Ascending aorta (tissue), 2 donors: ENCODE measurements around the gene TJAP1. TPM values are rescaled to one million over a fixed set of nuclear protein-coding genes. Genes with fewer than 3 reads are reported as not detected.

Source experiments
- DNase-seq, 2 donors: peaks; one replicate each; pipeline ENCODE4 v3.0.0-alpha.2; 2019; ENCODE audit warnings: low spot score in 2 of 2
- H3K27ac ChIP-seq, 2 donors: fragments of 200-600 bp; sonication (generic); one replicate each; pipeline ENCODE4 v1.5.1; 2016 to 2017; ENCODE audit warnings: mild to moderate bottlenecking in 1 of 2
- H3K27me3 ChIP-seq: fragments of 200-600 bp; sonication (generic); one replicate; pipeline ENCODE4 v1.5.1; 2017
- H3K36me3 ChIP-seq, 2 donors: fragments of 200-600 bp; sonication (generic); one replicate each; pipeline ENCODE4 v1.5.1; 2016
- H3K4me1 ChIP-seq, 2 donors: fragments of 200-600 bp; sonication (generic); one replicate each; pipeline ENCODE4 v1.5.1; 2016 to 2017; ENCODE audit warnings: mild to moderate bottlenecking in 1 of 2
- H3K4me3 ChIP-seq, 2 donors: fragments of 200-600 bp; sonication (generic); one replicate each; pipeline ENCODE4 v1.5.1; 2016 to 2017; ENCODE audit warnings: mild to moderate bottlenecking in 1 of 2
- H3K9me3 ChIP-seq, 2 donors: fragments of 200-600 bp; sonication (generic); one replicate each; pipeline ENCODE4 v1.5.1; 2016
- intact Hi-C: fragments of 100-400 bp; cut with DNase I; formaldehyde crosslinking; loops from one replicate; pipeline ENCODE4 v1.15.1; 2023
- total RNA-seq: library from RNA; depleted of rRNA; stranded (reverse); fragments of >200 nt; gene quantifications from one replicate; pipeline ENCODE4 v1.1.0, GENCODE V29; 2016
- TF ChIP-seq, protein P1 (sequence below), 3 experiments: fragments of 200-600 bp in 2 of 3; fragments of 450-650 bp in 1 of 3; sonication (generic) in 2 of 3; IDR thresholded peaks; one replicate each; pipeline ENCODE4 v1.5.1; 2016 to 2019; ENCODE audit warnings: antibody characterized with exemption in 3 of 3, mild to moderate bottlenecking in 1 of 3, moderate library complexity in 1 of 3

TJAP1 gene
- total RNA-seq, 1 donor from 2014 or later: 71.6 TPM

DNA sequence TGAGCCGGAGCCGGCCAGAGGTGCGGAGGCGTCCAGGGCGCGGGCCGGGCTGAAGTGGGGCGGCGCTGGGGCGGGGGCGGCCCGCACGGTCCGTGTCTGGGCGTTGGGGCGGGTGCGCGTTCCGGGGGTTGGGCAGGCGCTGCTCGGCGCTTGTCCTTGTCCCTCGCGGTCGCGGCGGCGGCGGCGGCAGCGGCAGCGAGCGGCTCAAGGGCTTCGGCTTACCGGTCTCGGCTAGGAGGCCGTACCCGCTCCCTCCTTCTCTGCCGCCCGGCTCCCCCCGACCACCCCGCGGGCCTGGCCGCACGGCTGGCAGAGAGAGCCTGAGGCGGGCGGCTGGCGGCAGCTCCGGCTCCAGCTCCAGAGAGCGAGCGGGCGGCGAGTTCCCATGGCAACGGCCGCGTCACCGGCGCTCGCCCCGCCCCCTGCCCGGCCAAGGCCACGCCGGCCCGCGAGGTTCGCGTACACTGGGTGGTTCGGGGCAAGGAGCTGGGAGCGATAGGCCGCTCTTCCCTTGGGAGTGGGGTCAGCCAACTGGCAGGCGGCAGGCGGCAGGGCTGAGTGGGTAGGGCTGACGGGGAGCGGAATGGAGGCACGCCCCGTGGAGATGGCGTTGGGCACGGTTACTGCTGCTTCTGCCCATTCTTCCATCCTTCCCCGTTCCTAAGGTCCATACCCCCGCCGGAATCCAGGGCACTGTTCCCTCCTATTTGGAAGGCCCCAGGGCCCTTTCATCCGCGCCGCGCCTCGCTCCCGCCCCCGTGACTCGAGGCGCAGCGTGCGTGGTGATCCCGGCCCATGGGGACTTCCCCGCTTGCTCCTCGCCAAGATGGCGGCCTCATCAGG is 32.8 kb downstream of the TJAP1 start, which contains the start of gene LRRC73:
Gene LRRC73 (minus strand): TSS at position 363 of the 843 bp plus-strand sequence. CDS start 561 bp downstream, outside the sequence.
- peak within 1 kb of the TSS; percentile 28 to 61 for H3K27ac ChIP-seq
- peaks cover 34 to 48% of the 10 kb centered on the region in 2 donors for H3K36me3 ChIP-seq
- no peaks in the 10 kb centered on the region for H3K9me3 ChIP-seq
- H3K4me1 ChIP-seq: peaks cover 8 to 18% of the 10 kb centered on the region in 2 donors
- peak; percentile 63 to 94 for DNase-seq
- TF ChIP-seq, protein P1, sequence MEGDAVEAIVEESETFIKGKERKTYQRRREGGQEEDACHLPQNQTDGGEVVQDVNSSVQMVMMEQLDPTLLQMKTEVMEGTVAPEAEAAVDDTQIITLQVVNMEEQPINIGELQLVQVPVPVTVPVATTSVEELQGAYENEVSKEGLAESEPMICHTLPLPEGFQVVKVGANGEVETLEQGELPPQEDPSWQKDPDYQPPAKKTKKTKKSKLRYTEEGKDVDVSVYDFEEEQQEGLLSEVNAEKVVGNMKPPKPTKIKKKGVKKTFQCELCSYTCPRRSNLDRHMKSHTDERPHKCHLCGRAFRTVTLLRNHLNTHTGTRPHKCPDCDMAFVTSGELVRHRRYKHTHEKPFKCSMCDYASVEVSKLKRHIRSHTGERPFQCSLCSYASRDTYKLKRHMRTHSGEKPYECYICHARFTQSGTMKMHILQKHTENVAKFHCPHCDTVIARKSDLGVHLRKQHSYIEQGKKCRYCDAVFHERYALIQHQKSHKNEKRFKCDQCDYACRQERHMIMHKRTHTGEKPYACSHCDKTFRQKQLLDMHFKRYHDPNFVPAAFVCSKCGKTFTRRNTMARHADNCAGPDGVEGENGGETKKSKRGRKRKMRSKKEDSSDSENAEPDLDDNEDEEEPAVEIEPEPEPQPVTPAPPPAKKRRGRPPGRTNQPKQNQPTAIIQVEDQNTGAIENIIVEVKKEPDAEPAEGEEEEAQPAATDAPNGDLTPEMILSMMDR (IDR thresholded peaks at IDR 0.05): no peak
- H3K27me3 ChIP-seq: no peaks in the 10 kb centered on the region
- intact Hi-C loops: loop anchor here (1.0 to 10.0 kb wide), 5 partner anchors 141 to 1585 kb away; partner anchors contain the start of genes BYSL, DNPH1, MED20 and MRPS10
- H3K4me3 ChIP-seq: peak within 1 kb of the TSS; percentile 72 to 91

GRCh38 chr6:43510827-43511163 is 33.4 kb downstream of the TJAP1 start:
- no peaks in the 10 kb centered on the region for H3K27me3 ChIP-seq
- H3K4me1 ChIP-seq: peaks cover 14 to 23% of the 10 kb centered on the region in 2 donors
- H3K27ac ChIP-seq: peak overlapping the region; percentile 28 to 61
- no peaks in the 10 kb centered on the region for H3K9me3 ChIP-seq
- intact Hi-C loops: loop anchor here (1.0 to 10.0 kb wide), 4 partner anchors 141 to 1586 kb away; partner anchors contain the start of genes BYSL, MED20, MRPS10 and TBCC
- DNase-seq: no peak
- TF ChIP-seq, protein P1 (IDR thresholded peaks at IDR 0.05): no peak
- peak overlapping the region; percentile 72 to 91 for H3K4me3 ChIP-seq
- peaks cover 29 to 48% of the 10 kb centered on the region in 2 donors for H3K36me3 ChIP-seq

GRCh38 chr6:43511824-43512415 is 34.5 kb downstream of the TJAP1 start:
- peaks cover 29 to 46% of the 10 kb centered on the region in 2 donors for H3K36me3 ChIP-seq
- no peaks in the 10 kb centered on the region for H3K9me3 ChIP-seq
- no peak overlapping the region for H3K4me3 ChIP-seq
- H3K27ac ChIP-seq: no peak overlapping the region
- H3K4me1 ChIP-seq: peaks cover 15 to 27% of the 10 kb centered on the region in 2 donors
- intact Hi-C loops: loop anchor here (10.0 kb wide), 3 partner anchors 767 to 1587 kb away; partner anchors contain the start of genes BYSL, MED20, MRPS10 and TBCC
- TF ChIP-seq, protein P1 (IDR thresholded peaks at IDR 0.05): no peak
- DNase-seq: no peak
- no peaks in the 10 kb centered on the region for H3K27me3 ChIP-seq

- peak overlapping the region in 1 of 2 donors; percentile 87 for H3K27ac ChIP-seq
- no peaks in the 10 kb centered on the region for H3K27me3 ChIP-seq
- H3K4me1 ChIP-seq: peaks cover 11 to 25% of the 10 kb centered on the region in 2 donors
- intact Hi-C loops: loop anchor here (2.0 to 10.0 kb wide), 8 partner anchors 39 to 1591 kb away; partner anchors contain the start of genes ABCC10, BYSL, GTPBP2 and MED20
- H3K36me3 ChIP-seq: peaks cover 42 to 62% of the 10 kb centered on the region in 2 donors
- H3K9me3 ChIP-seq: no peaks in the 10 kb centered on the region
- DNase-seq: no peak
- TF ChIP-seq, protein P1 (IDR thresholded peaks at IDR 0.05): no peak
- H3K4me3 ChIP-seq: peak overlapping the region; percentile 81 to 95
Observed at GRCh38 chr6:43515808-43516207, 38.4 kb downstream of the TJAP1 start.

DNA sequence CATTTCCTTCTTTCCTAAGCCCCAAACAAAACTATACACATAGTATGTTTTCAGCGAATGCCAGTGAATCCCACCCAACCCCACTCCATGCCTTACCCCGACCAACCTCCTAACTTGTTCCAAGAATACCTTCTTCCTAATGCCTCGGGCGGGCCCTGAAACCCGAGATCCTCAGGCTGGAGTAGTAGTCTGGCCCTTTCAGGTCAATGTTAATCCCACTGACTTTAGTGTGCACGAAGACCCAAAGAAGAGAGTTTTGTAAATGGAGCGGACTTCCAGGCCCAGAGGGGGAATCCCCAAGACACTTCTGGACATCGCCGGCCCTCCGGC is 39.0 kb downstream of the TJAP1 start:
- Histone ChIP-seq H3K4me3 (peak overlapping the region; percentile 81 to 95), H3K9me3 (no peaks in the 10 kb centered on the region), H3K36me3 (peaks cover 43 to 63% of the 10 kb centered on the region in 2 donors), H3K4me1 (peaks cover 11 to 24% of the 10 kb centered on the region in 2 donors), H3K27ac (peak overlapping the region; percentile 82 to 87), H3K27me3 (no peaks in the 10 kb centered on the region)
- TF ChIP-seq, protein P1 (IDR thresholded peaks at IDR 0.05): no peak
- DNase-seq: no peak
- intact Hi-C loops: loop anchor here (2.0 to 10.0 kb wide), 8 partner anchors 40 to 1592 kb away; partner anchors contain the start of genes ABCC10, BYSL, GTPBP2 and MED20
